HG03342 (cell line): Measurements from ENCODE around the gene TMEM63A.
"Not testable (repeated sequence)": the region's sequence is repeated elsewhere in the genome, so short reads cannot be mapped to it uniquely, and the experiment has no call there.

Experiments
- ATAC-seq: cut with Tn5 transposase; IDR thresholded peaks from one replicate; pipeline ENCODE4 v1.9.1; 2021; ENCODE audit warnings: mild to moderate bottlenecking, moderate library complexity; ENCODE audit not compliant: unreplicated experiment

Gene TMEM63A

GRCh38 chr1:225806736-225807135 lies 75.4 kb downstream of the TMEM63A start:
- not testable (repeated sequence) for ATAC-seq

GRCh38 chr1:225806249-225806648 lies 75.9 kb downstream of the TMEM63A start:
- ATAC-seq: no peak

GRCh38 chr1:225801146-225801545 lies 81.0 kb downstream of the TMEM63A start:
- not testable (repeated sequence) for ATAC-seq

- ATAC-seq: not testable (repeated sequence)
Measured at GRCh38 chr1:225796097-225796496, 86.1 kb downstream of the TMEM63A start.
